SK-N-MC (cell line): ENCODE results near the gene LOC101059915.

Source experiments
- DNase-seq: peaks from one replicate; pipeline ENCODE4 v3.0.0-alpha.2; 2011; ENCODE audit warnings: low read depth, low spot score
- H3K27ac ChIP-seq: fragments of 200-600 bp; sonication (generic); 2 replicates; pipeline ENCODE4 v1.5.1; 2016; ENCODE audit warnings: mixed run types
- H3K36me3 ChIP-seq: fragments of 200-600 bp; sonication (generic); 2 replicates; pipeline ENCODE4 v1.6.1; 2017; ENCODE audit warnings: antibody characterized with exemption, low read length, mixed read lengths; ENCODE audit not compliant: insufficient read depth
- H3K4me3 ChIP-seq: fragments of 200-600 bp; sonication (generic); 2 replicates; pipeline ENCODE4 v1.5.1; 2016
- H3K9ac ChIP-seq: fragments of 200-600 bp; sonication (generic); 2 replicates; pipeline ENCODE4 v1.8.0; 2017; ENCODE audit warnings: mixed run types, mixed read lengths; ENCODE audit not compliant: insufficient read length
- H3K9me3 ChIP-seq: fragments of 200-600 bp; sonication (generic); 2 replicates; pipeline ENCODE4 v1.6.1; 2017; ENCODE audit warnings: low read depth, mild to moderate bottlenecking, antibody characterized with exemption, low read length, moderate library complexity, mixed read lengths
- EZH2 ChIP-seq: fragments of 200-600 bp; sonication (generic); IDR thresholded peaks from one replicate; pipeline ENCODE4 v1.6.1; 2017; ENCODE audit warnings: antibody characterized with exemption
- FOXP2 ChIP-seq: optimal IDR thresholded peaks from 2 replicates; pipeline ENCODE3; 2011; ENCODE audit warnings: mild to moderate bottlenecking, moderate library complexity; ENCODE audit not compliant: insufficient read depth; ENCODE audit errors: extremely low read length, control extremely low read depth
- POLR2AphosphoS5 ChIP-seq: IDR thresholded peaks from 2 replicates; pipeline ENCODE4 v1.6.1; 2012; ENCODE audit warnings: mild to moderate bottlenecking, low read depth, low read length, borderline replicate concordance

LOC101059915 gene

DNA sequence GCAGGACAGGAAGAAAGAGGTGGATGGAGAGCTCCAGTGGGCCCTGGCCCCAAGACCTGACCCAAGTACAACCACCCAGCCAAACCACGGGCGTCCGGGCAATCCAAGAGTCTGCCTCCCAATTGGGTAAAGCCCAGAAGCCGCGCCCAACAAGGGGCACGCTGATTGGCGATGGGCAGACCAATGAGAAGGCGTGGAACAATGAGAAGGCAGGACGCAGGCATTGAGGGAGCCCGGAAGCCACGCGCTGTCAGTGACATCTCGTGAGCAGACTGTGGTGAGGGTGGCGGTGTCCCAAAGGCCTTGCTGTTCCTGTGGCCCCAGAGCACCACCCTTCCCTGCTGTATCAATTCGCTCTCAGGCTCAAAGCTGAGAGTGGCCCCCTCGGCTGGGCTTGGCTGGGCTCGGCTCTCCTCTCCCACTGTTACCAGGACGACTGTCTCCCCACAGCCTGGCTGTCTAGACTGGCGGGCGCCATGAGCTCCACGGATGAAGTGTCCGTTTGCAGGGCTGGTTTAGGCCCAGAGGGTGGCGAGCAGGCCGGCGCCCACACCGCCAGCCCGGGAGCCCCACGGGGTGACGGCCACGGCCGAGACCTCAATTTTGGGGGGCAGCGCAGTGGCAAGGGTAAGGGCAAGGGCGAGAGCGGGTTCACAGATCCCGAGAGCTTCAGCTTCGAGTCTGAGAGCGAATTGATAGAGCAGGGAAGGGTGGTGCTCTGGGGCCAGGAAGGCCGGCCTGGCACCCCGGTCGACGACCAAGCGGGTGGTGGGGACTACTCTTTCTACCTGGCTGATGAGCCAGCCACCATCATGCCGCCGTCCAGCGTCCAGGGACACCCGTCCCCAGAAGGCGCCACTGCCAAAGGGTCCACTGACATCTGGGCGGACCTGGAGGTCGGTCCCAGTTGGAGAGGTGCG is at the start of gene LOC101059915:
Gene LOC101059915 (plus strand): TSS at position 219 of the 920 bp plus-strand sequence.
- H3K4me3 ChIP-seq, result no peak within 1 kb of the TSS
- H3K9ac ChIP-seq, result no peak within 1 kb of the TSS
- H3K36me3 ChIP-seq, result no peaks in the 10 kb centered on the region
- no peak for DNase-seq
- no peaks in the 10 kb centered on the region for H3K9me3 ChIP-seq
- TF ChIP-seq FOXP2 (no peak), POLR2AphosphoS5 (no peak), EZH2 (no peak)
- H3K27ac ChIP-seq, result no peak within 1 kb of the TSS

DNA sequence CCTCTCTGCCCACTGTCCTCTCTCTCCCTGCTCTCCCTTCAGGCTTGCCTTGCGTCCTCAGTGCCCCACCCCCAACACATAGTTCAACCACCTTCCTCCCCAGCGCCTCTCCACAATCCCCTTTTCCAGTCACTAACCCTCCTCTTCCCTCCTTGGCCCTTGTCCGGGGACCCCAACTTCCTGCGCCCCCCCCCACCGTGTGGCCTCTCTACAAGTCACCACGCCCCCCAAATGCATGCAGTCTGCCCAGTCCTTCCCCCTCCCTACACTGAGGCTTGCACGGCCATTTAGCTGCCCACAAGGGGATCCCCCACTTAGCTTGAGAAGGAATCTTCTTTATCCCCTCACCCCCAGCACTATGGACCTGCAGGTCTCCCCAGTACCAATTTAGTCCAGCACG is 49.6 kb upstream of the LOC101059915 start:
- H3K9me3 ChIP-seq, result no peaks in the 10 kb centered on the region
- peaks cover 4% of the 10 kb centered on the region; the same call in 1 of the 2 replicates for H3K36me3 ChIP-seq
- DNase-seq, result no peak
- TF ChIP-seq FOXP2, result no peak
- no peak for TF ChIP-seq EZH2
- TF ChIP-seq POLR2AphosphoS5, result no peak
- no peak overlapping the region for H3K27ac ChIP-seq
- no peak overlapping the region for H3K4me3 ChIP-seq
- H3K9ac ChIP-seq, result no peak overlapping the region

DNA sequence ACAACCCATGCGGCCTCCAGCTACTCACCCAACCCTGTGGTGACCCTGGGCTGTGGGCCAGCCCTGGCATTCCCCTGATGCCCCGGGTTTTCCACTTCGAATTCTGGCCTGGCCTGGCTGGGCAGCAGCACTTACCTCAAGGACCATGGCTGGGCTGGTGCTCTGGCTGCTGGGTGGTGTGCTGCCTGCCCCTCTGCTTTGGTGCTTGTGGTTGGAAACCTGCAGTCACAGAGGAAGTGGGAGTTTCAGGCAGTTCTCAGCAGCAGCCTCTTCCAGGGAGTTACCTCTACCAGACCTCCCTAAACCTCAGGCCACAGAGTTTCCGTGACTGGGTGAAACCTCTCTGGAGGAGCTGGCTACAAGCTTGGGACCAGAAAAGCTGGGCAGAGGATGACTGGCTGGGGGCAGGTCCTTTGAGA is 49.0 kb upstream of the LOC101059915 start, which contains the start of gene CXCR3:
Gene CXCR3 (minus strand): TSS at position 209 of the 419 bp plus-strand sequence. CDS start 62 bp downstream, at position 147.
- no peak for TF ChIP-seq FOXP2
- TF ChIP-seq EZH2, result no peak
- TF ChIP-seq POLR2AphosphoS5, result no peak
- no peak within 1 kb of the TSS for H3K9ac ChIP-seq
- no peak for DNase-seq
- H3K27ac ChIP-seq, result no peak within 1 kb of the TSS
- H3K9me3 ChIP-seq, result no peaks in the 10 kb centered on the region
- no peak within 1 kb of the TSS for H3K4me3 ChIP-seq
- no peaks in the 10 kb centered on the region; the same call in 1 of the 2 replicates for H3K36me3 ChIP-seq

DNA sequence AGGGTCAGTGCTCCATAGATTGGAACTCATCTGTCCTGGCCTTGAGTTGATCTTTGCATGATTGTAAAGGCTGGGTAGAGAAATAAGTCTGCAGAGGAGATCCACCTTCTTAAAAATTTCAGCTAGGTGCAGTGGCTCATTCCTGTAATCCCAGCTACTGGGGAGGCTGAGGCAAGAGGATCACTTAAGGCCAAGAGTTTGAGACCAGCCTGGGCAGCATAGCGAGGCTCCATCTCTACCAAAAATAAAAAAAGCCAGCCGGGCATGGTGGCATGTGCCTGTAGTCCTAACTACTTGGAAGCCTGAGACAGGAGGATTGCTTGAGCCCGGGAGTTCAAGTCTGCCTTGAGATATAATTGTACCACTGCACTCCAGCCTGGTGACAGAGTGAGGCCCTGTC is 48.6 kb upstream of the LOC101059915 start:
- Histone ChIP-seq H3K27ac (no peak overlapping the region), H3K36me3 (no peaks in the 10 kb centered on the region; the same call in 1 of the 2 replicates), H3K9me3 (no peaks in the 10 kb centered on the region), H3K9ac (no peak overlapping the region), H3K4me3 (no peak overlapping the region)
- TF ChIP-seq POLR2AphosphoS5, result no peak
- TF ChIP-seq FOXP2, result no peak
- no peak for TF ChIP-seq EZH2
- DNase-seq, result no peak

DNA sequence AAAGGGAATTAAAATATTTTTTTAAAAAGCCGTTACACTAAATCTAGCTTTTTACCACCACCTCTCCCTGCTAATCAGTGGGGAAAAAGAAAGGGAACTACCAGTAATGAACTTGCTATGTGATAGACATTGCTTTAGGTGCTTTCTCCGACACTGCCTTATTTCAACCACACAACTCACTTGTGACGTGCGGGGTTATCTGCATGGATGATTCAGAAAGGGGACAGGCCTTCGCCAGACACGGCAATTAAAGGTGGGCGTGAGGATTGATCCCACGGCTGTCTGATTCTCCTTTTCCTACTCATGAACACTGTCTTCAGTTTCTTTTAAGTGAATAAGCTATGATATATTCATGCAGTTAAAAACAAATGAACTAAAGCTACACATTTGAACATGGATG is 48.2 kb upstream of the LOC101059915 start:
- Histone ChIP-seq H3K9ac (no peak overlapping the region), H3K9me3 (no peaks in the 10 kb centered on the region), H3K4me3 (no peak overlapping the region), H3K27ac (no peak overlapping the region), H3K36me3 (no peaks in the 10 kb centered on the region)
- TF ChIP-seq POLR2AphosphoS5 (no peak), EZH2 (no peak)
- DNase-seq, result no peak

DNA sequence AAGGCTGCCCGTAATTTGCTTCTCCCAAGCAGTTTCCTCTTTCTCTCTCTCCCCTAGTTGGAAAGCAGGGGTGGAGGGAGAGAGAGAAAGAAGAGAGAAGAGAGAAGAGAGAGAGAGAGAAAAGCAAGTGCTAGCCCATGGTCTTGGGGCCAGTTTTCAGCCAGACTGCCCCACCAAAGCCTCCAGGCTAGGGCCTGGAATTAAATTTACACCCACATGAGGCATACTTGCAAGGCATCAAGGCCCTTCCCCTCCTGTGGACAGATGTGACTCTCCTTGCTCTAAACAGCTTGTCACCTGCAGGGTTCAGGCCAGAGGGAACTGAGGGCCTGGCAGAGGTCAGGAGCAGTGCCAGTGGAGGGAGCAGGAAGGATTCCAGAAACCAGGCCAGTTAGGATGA is 47.4 kb upstream of the LOC101059915 start:
- TF ChIP-seq FOXP2, result no peak
- TF ChIP-seq EZH2, result no peak
- TF ChIP-seq POLR2AphosphoS5, result no peak
- no peak for DNase-seq
- no peak overlapping the region for H3K27ac ChIP-seq
- H3K36me3 ChIP-seq, result no peaks in the 10 kb centered on the region
- no peaks in the 10 kb centered on the region for H3K9me3 ChIP-seq
- no peak overlapping the region for H3K4me3 ChIP-seq
- H3K9ac ChIP-seq, result no peak overlapping the region

DNA sequence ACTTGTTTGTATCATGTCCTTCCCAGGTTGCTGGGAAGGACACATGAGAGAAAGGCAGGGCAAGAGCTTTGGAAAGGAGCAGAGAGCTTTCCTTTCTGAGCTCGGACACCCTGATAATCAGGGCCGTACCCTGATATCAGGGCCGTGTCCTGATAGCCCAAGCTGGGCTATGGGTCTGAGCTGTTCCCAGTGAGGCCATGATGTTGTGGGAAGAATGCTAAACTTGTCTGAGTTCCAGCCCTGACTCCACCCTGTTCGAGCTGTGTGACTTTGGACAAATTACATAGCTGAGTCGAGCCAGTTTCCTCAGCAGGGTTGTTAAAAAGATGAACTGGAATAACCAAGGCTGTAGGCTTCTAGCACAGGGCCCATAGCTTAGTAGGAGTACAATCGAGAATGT is 45.7 kb upstream of the LOC101059915 start:
- Histone ChIP-seq H3K36me3 (no peaks in the 10 kb centered on the region), H3K4me3 (no peak overlapping the region), H3K9me3 (no peaks in the 10 kb centered on the region), H3K9ac (no peak overlapping the region), H3K27ac (no peak overlapping the region)
- no peak for DNase-seq
- TF ChIP-seq POLR2AphosphoS5, result no peak
- TF ChIP-seq EZH2, result no peak
- TF ChIP-seq FOXP2, result no peak

DNA sequence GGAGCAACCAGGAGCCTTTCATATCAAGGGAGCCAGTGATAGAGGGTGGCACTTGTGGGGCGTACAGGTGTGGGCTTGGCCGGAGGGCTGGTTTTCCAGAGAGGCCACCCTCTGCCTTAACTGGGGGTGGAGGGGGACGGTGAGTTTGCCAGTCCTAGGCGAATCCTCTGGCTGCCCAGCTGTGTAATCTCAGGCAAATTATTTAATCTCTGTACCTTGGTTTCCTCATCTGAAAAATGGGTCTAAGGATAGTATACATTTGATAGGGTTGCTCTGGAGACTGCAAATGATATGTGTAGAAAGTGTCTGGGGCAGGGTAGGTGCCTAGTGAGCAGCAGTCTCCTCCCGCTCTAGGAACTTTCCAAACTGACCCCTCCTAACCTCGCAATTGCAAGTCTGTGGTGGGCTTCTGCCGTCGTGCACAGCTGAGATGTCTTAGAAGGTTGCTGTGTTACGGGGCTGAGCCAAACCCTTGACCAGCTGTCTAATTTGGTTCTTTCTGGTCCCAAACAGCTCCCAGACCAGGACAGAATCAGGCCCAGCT is 45.2 kb upstream of the LOC101059915 start:
- H3K36me3 ChIP-seq, result no peaks in the 10 kb centered on the region
- H3K27ac ChIP-seq, result no peak overlapping the region
- no peak for DNase-seq
- H3K9me3 ChIP-seq, result no peaks in the 10 kb centered on the region
- TF ChIP-seq POLR2AphosphoS5 (no peak), FOXP2 (no peak), EZH2 (no peak)
- no peak overlapping the region for H3K9ac ChIP-seq
- H3K4me3 ChIP-seq, result no peak overlapping the region
